Uterus (tissue), 2 donors: ENCODE measurements around the gene PLIN4.

Source experiments
- POLR2A ChIP-seq, 2 donors: fragments of 450-650 bp; IDR thresholded peaks; one replicate each; pipeline ENCODE4 v1.6.1; 2016; ENCODE audit warnings: antibody characterized with exemption in 2 of 2, mild to moderate bottlenecking in 1 of 2, moderate library complexity in 1 of 2
- TF ChIP-seq, protein P1 (sequence below), 4 experiments: fragments of 200-600 bp in 2 of 4; fragments of 450-650 bp in 2 of 4; sonication (generic) in 2 of 4; IDR thresholded peaks; one replicate each; pipeline ENCODE4 v1.5.1; 2016 to 2019; ENCODE audit warnings: antibody characterized with exemption in 4 of 4, mild to moderate bottlenecking in 2 of 4, moderate library complexity in 1 of 4

- TF ChIP-seq, protein P1, sequence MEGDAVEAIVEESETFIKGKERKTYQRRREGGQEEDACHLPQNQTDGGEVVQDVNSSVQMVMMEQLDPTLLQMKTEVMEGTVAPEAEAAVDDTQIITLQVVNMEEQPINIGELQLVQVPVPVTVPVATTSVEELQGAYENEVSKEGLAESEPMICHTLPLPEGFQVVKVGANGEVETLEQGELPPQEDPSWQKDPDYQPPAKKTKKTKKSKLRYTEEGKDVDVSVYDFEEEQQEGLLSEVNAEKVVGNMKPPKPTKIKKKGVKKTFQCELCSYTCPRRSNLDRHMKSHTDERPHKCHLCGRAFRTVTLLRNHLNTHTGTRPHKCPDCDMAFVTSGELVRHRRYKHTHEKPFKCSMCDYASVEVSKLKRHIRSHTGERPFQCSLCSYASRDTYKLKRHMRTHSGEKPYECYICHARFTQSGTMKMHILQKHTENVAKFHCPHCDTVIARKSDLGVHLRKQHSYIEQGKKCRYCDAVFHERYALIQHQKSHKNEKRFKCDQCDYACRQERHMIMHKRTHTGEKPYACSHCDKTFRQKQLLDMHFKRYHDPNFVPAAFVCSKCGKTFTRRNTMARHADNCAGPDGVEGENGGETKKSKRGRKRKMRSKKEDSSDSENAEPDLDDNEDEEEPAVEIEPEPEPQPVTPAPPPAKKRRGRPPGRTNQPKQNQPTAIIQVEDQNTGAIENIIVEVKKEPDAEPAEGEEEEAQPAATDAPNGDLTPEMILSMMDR (IDR thresholded peaks at IDR 0.05), result no peak
- TF ChIP-seq POLR2A (IDR thresholded peaks at IDR 0.05), result no peak
Measured at GRCh38 chr19:4519172-4519496, 848 bp upstream of the PLIN4 start.
